Measurements from ENCODE around the gene ARHGAP15. TPM values are rescaled to one million over a fixed set of nuclear protein-coding genes. Genes with fewer than 3 reads are reported as not detected.

ARHGAP15 gene
- polyA plus RNA-seq, 2 of the 4 experiments (the other 2 are of a cell fraction), result 0.34 TPM; not detected in 1

- TF ChIP-seq NR3C1 (IDR thresholded peaks at IDR 0.05) (no peak), RARB (CRISPR knock-in tag; IDR thresholded peaks at IDR 0.05) (no peak), RAD21 (conservative IDR thresholded peaks at IDR 0.05 in 1 of 2, IDR thresholded peaks at IDR 0.05 in 1 of 2) (peak; percentile 38 to 42; a peak in 3 of 5 replicates), HOXA7 (CRISPR knock-in tag; IDR thresholded peaks at IDR 0.05) (no peak), RNF2 (IDR thresholded peaks at IDR 0.05; ENCODE audit: borderline replicate concordance, low read depth) (no peak), FOSL2 (IDR thresholded peaks at IDR 0.05) (no peak), FOSL2 (CRISPR knock-in tag; IDR thresholded peaks at IDR 0.05) (no peak), CTCF (IDR thresholded peaks at IDR 0.05) (peak; percentile 51), MYC (IDR thresholded peaks at IDR 0.05; ENCODE audit: borderline replicate concordance, low read length) (no peak), KDM1A (IDR thresholded peaks at IDR 0.05; ENCODE audit: low read depth) (no peak), EHF (CRISPR knock-in tag; IDR thresholded peaks at IDR 0.05) (no peak)
Measured at GRCh38 chr2:143686585-143687164, 557.5 kb downstream of the ARHGAP15 start (continued).

DNA sequence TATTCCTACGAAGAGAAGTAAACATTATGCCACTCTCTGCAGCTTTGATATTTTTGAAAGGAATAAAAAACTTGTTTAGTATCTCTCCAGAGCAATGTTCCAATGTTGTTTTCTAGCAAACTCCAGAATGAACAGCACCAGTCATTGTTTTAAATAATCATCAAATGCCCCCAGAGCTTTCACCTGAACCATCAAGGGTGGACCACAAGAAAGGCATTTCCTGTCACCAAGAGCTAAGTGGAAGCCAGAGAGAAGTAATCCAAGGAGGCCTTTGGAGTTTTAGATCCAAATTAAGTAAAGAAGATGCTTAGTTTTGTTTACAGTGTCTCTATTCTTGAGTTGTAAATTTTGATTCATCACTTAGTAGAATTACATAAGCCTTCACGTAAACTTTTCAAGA is 559.0 kb downstream of the ARHGAP15 start:
- ChIA-PET CTCF (interaction anchor here (1.2 kb wide), 1 partner anchor 1777 kb away, joined by 3 read pairs; no protein-coding TSS in a partner anchor), POLR2A (no interaction called here)
- 58% methylated on average over 2 of the region's 2 CpGs for WGBS (ENCODE audit: missing lambda C conversion rate)
- no peak overlapping the region for H3K27ac ChIP-seq
- H3K4me3 ChIP-seq, result no peak overlapping the region
- no peaks in the 10 kb centered on the region for H3K4me1 ChIP-seq
- H3K4me2 ChIP-seq, result no peak overlapping the region
- TF ChIP-seq POLR2A (IDR thresholded peaks at IDR 0.05; ENCODE audit: low read length) (no peak), PHF8 (IDR thresholded peaks at IDR 0.05; ENCODE audit: borderline replicate concordance, low read depth) (no peak), FOSB (CRISPR knock-in tag; IDR thresholded peaks at IDR 0.05) (no peak), JUNB (IDR thresholded peaks at IDR 0.05) (no peak), SREBF2 (IDR thresholded peaks at IDR 0.05) (no peak), MAZ (IDR thresholded peaks at IDR 0.05; ENCODE audit: borderline replicate concordance, low read depth, low read length) (no peak), NPAS2 (CRISPR knock-in tag; IDR thresholded peaks at IDR 0.05; ENCODE audit: borderline replicate concordance) (no peak), CEBPB (IDR thresholded peaks at IDR 0.05) (no peak), BHLHE40 (IDR thresholded peaks at IDR 0.05; ENCODE audit: low read depth, low read length) (no peak), HOXB5 (CRISPR knock-in tag; IDR thresholded peaks at IDR 0.05) (no peak), HEYL (CRISPR knock-in tag; IDR thresholded peaks at IDR 0.05) (no peak), NR3C1 (IDR thresholded peaks at IDR 0.05) (no peak), CHD4 (IDR thresholded peaks at IDR 0.05; ENCODE audit: borderline replicate concordance) (no peak), HOXB13 (CRISPR knock-in tag; IDR thresholded peaks at IDR 0.05; ENCODE audit: low read depth) (no peak), ZSCAN20 (CRISPR knock-in tag; IDR thresholded peaks at IDR 0.05) (no peak), KDM5A (IDR thresholded peaks at IDR 0.05) (no peak), TP53 (CRISPR knock-in tag; IDR thresholded peaks at IDR 0.05) (no peak)
- TF ChIP-seq, protein P1, sequence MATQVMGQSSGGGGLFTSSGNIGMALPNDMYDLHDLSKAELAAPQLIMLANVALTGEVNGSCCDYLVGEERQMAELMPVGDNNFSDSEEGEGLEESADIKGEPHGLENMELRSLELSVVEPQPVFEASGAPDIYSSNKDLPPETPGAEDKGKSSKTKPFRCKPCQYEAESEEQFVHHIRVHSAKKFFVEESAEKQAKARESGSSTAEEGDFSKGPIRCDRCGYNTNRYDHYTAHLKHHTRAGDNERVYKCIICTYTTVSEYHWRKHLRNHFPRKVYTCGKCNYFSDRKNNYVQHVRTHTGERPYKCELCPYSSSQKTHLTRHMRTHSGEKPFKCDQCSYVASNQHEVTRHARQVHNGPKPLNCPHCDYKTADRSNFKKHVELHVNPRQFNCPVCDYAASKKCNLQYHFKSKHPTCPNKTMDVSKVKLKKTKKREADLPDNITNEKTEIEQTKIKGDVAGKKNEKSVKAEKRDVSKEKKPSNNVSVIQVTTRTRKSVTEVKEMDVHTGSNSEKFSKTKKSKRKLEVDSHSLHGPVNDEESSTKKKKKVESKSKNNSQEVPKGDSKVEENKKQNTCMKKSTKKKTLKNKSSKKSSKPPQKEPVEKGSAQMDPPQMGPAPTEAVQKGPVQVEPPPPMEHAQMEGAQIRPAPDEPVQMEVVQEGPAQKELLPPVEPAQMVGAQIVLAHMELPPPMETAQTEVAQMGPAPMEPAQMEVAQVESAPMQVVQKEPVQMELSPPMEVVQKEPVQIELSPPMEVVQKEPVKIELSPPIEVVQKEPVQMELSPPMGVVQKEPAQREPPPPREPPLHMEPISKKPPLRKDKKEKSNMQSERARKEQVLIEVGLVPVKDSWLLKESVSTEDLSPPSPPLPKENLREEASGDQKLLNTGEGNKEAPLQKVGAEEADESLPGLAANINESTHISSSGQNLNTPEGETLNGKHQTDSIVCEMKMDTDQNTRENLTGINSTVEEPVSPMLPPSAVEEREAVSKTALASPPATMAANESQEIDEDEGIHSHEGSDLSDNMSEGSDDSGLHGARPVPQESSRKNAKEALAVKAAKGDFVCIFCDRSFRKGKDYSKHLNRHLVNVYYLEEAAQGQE (IDR thresholded peaks at IDR 0.05), result no peak
- TF ChIP-seq, protein P2, sequence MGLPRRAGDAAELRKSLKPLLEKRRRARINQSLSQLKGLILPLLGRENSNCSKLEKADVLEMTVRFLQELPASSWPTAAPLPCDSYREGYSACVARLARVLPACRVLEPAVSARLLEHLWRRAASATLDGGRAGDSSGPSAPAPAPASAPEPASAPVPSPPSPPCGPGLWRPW (IDR thresholded peaks at IDR 0.05), result no peak
- H3K9me3 ChIP-seq, result no peaks in the 10 kb centered on the region
- ATAC-seq (no peak), FAIRE-seq (no peak), DNase-seq (ENCODE audit: low read depth in 1 of 2, low spot score in 1 of 2) (no peak)

Measured in A549 (cell line).